Kidney epithelial cell (primary cell): Measurements from ENCODE around the gene B3GALT4. TPM values are rescaled to one million over a fixed set of nuclear protein-coding genes. Genes with fewer than 3 reads are reported as not detected.

Experiments used
- DNase-seq: peaks from one replicate; pipeline ENCODE4 v3.0.0-alpha.2; 2010; ENCODE audit warnings: low read depth
- H3K27me3 ChIP-seq: 2 replicates; pipeline ENCODE4 v1.6.0; 2011; ENCODE audit warnings: low read length; ENCODE audit not compliant: control insufficient read depth, insufficient read depth
- H3K36me3 ChIP-seq: 2 replicates; pipeline ENCODE4 v1.5.1; 2011; ENCODE audit warnings: low read length; ENCODE audit not compliant: control insufficient read depth, insufficient read depth
- H3K4me3 ChIP-seq: 2 replicates; pipeline ENCODE4 v1.5.1; 2011; ENCODE audit warnings: low read depth, mild to moderate bottlenecking, control low read depth, low read length
- total RNA-seq: library from RNA; depleted of rRNA; stranded (reverse); fragments of >200 nt; gene quantifications from 2 replicates; pipeline ENCODE4 v1.2.3, GENCODE V29; 2015
- TF ChIP-seq, protein P1 (sequence below): IDR thresholded peaks from 2 replicates; pipeline ENCODE4 v1.5.1; 2011; ENCODE audit warnings: mild to moderate bottlenecking, moderate library complexity, low read length, control low read depth, inconsistent platforms; ENCODE audit not compliant: insufficient read depth, poor library complexity, severe bottlenecking

Gene B3GALT4
- total RNA-seq, 1 donor from 2014 or later: 1.4 TPM

DNA sequence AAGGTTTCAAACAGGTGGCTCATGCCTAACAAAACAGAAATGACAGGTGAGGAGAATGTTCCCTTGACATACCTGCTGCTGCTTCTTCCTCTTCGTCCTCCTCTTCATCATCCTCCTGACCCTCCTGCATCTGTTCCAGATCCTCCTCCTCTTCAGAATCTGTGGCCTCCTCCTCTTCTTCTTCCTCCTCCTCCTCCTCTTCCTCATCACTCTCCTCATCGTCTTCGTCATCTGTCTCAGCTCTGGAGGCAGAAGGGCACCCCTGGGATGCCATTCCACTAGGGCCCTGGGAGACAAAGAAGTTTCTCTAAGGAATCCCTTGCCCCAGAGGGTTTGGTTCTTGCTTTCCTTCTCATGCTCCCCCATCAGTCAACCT, 43.0 kb downstream of the B3GALT4 start:
- Histone ChIP-seq H3K4me3 (no peak overlapping the region), H3K27me3 (no peaks in the 10 kb centered on the region), H3K36me3 (peaks cover 8% of the 10 kb centered on the region)
- TF ChIP-seq, protein P1, sequence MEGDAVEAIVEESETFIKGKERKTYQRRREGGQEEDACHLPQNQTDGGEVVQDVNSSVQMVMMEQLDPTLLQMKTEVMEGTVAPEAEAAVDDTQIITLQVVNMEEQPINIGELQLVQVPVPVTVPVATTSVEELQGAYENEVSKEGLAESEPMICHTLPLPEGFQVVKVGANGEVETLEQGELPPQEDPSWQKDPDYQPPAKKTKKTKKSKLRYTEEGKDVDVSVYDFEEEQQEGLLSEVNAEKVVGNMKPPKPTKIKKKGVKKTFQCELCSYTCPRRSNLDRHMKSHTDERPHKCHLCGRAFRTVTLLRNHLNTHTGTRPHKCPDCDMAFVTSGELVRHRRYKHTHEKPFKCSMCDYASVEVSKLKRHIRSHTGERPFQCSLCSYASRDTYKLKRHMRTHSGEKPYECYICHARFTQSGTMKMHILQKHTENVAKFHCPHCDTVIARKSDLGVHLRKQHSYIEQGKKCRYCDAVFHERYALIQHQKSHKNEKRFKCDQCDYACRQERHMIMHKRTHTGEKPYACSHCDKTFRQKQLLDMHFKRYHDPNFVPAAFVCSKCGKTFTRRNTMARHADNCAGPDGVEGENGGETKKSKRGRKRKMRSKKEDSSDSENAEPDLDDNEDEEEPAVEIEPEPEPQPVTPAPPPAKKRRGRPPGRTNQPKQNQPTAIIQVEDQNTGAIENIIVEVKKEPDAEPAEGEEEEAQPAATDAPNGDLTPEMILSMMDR: no peak
- DNase-seq: no peak

DNA sequence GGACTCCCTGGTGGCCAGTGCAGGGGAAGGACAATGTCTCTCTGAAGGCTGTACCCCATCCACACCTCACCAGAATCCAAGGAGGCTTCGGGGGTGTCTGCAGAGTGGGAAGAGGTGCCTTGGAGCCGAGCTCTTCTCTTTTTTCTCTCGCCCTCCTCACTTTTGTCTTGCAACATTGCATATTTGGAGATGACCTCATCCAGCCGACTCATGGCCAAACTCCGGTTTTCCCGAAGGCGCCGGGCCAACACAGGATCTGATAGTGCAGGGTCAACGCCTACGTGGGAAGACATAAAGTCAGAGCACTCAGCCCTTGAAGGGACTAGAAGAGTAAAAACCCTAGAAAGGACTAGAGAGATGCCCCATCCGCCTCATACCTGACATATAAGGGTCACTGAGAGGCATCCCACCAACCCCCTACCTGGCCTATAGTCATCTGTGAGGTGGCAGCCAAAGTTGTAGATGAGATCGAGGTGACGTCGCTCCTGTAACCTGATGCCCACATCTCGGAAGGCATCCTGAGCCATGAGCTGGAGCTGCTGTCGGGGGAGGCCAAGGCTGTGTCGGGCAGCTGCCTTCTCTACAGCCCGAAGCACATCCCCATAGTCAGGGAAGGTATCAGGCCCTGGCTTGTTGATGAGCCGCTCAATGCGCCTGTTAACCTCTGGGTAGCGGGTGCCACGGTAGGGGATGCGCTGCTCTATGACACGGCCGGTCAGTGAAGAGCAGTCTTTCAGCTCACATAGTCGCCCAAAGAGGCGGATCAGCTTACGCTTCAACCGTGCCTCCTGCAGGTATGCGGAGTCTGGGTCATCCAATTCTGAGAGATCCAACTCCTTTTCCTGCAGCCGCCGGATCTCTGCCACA, 43.6 kb downstream of the B3GALT4 start:
- Histone ChIP-seq H3K4me3 (no peak overlapping the region), H3K36me3 (peaks cover 8% of the 10 kb centered on the region), H3K27me3 (no peaks in the 10 kb centered on the region)
- DNase-seq: no peak
- TF ChIP-seq, protein P1: no peak

DNA sequence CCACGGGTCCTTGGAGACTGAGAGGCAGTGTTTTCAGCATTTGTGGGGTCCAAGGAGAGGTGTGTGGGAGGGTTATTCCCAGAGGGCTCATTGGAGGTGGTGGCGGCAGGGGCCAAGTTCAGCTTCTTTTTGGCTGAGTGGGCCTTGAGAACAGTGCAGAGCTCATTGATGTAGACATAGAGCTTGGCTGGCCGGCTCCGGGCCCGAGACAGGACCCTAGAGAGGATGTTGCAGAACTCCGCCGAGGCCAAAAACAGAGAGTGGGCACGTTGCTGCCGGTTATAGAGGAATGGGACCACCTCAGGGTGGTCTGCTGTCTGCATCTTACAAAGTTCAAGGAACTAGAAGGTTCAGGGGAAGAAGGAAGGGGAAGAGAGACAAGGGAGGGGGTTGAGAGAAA, 44.3 kb downstream of the B3GALT4 start:
- H3K4me3 ChIP-seq: no peak overlapping the region

DNA sequence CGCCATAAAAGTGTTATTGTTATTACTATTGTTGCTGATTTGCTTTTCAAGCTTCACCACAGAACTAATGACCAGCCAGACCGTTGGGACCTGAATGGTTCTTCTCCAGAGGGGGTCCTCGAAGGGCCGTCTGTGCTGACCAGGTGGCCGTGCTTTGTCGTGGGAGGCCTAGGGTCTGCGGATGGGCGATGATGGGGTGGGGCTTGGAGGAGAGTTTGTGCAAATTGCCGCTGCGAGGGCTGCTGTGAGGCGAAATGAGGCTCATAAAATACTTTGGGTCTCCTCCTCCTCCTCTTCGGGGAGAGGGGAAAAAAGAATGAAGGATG, 46.7 kb downstream of the B3GALT4 start:
- Histone ChIP-seq H3K36me3 (peaks cover 8% of the 10 kb centered on the region), H3K4me3 (peak overlapping the region; percentile 42), H3K27me3 (no peaks in the 10 kb centered on the region)
- TF ChIP-seq, protein P1: no peak
- DNase-seq: no peak

More for the DNA sequence above, 44.3 kb downstream of the B3GALT4 start:
- DNase-seq: no peak
- TF ChIP-seq, protein P1: no peak
- H3K27me3 ChIP-seq: no peaks in the 10 kb centered on the region
- peaks cover 8% of the 10 kb centered on the region for H3K36me3 ChIP-seq

DNA sequence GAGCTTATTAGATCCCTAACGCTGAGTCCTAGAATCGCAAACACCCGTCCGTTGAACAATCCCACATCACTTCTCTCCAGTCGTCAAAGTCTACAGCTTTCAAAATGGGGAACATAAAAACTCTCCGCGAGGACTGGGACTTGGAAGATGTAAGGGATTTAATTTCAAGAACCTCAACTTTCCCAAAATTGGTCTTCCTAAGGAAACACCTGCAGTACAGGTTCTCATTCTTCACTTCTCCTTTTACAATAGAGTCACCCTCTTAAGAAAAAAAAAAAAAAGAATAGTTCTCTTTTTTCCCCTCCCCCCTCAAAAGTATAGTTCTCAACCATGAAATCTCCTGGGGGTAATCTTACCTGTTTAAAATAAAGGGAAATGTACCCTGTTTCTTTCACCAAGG, 47.2 kb downstream of the B3GALT4 start:
- Histone ChIP-seq H3K27me3 (no peaks in the 10 kb centered on the region), H3K4me3 (no peak overlapping the region), H3K36me3 (peaks cover 4% of the 10 kb centered on the region)
- TF ChIP-seq, protein P1: no peak
- DNase-seq: no peak

Other genes starting within 250 kb of the B3GALT4 start
- gene HLA-DPA1, start 203.5 kb upstream of the B3GALT4 start, total RNA-seq: 0.29 and 0.48 TPM in 2 replicates
- 5.5 and 7.6 TPM in 2 replicates for gene HLA-DPB1, start 201.1 kb upstream of the B3GALT4 start, total RNA-seq
- 0.14 and 0.38 TPM in 2 replicates for gene COL11A2, start 84.7 kb upstream of the B3GALT4 start, total RNA-seq
- 24.4 and 24.9 TPM in 2 replicates for gene RXRB, start 76.5 kb upstream of the B3GALT4 start, total RNA-seq
- 94.1 and 94.9 TPM in 2 replicates for gene SLC39A7, start 76.3 kb upstream of the B3GALT4 start, total RNA-seq
- 11.4 and 13.1 TPM in 2 replicates for gene HSD17B8, start 72.5 kb upstream of the B3GALT4 start, total RNA-seq
- 12.1 and 16.4 TPM in 2 replicates for gene RING1, start 68.6 kb upstream of the B3GALT4 start, total RNA-seq
- gene VPS52, start 5.2 kb upstream of the B3GALT4 start, total RNA-seq: 32.3 and 56.1 TPM in 2 replicates
- 6,267 and 7,360 TPM in 2 replicates for gene RPS18, start 5.0 kb upstream of the B3GALT4 start, total RNA-seq
- 53.2 and 70.5 TPM in 2 replicates for gene WDR46, start 12.1 kb downstream of the B3GALT4 start, total RNA-seq
- gene PFDN6, start 12.5 kb downstream of the B3GALT4 start, total RNA-seq: 42.9 and 51.4 TPM in 2 replicates
- 42.3 and 45.5 TPM in 2 replicates for gene RGL2, start 21.8 kb downstream of the B3GALT4 start, total RNA-seq
- gene TAPBP, start 37.0 kb downstream of the B3GALT4 start, total RNA-seq: 214 and 300 TPM in 2 replicates
- gene ZBTB22, start 40.6 kb downstream of the B3GALT4 start, total RNA-seq: 17.5 and 18.4 TPM in 2 replicates
- gene DAXX, start 45.8 kb downstream of the B3GALT4 start, total RNA-seq: 44.4 and 53.7 TPM in 2 replicates
- gene KIFC1, start 114.7 kb downstream of the B3GALT4 start, total RNA-seq: 8.4 and 10.3 TPM in 2 replicates
- gene PHF1, start 133.9 kb downstream of the B3GALT4 start, total RNA-seq: 27.9 and 28.0 TPM in 2 replicates
- 226 and 227 TPM in 2 replicates for gene CUTA, start 141.0 kb downstream of the B3GALT4 start, total RNA-seq
- gene SYNGAP1, start 142.9 kb downstream of the B3GALT4 start, total RNA-seq: 3.3 and 4.2 TPM in 2 replicates
- gene ZBTB9, start 177.5 kb downstream of the B3GALT4 start, total RNA-seq: 7.4 and 7.6 TPM in 2 replicates